ENCODE data around the gene ZKSCAN3. TPM values are rescaled to one million over a fixed set of nuclear protein-coding genes. Genes with fewer than 3 reads are reported as not detected.
"Not testable (repeated sequence)": the region's sequence is repeated elsewhere in the genome, so short reads cannot be mapped to it uniquely, and the experiment has no call there.

The ZKSCAN3 gene
- total RNA-seq, 2 experiments from 2014 or later: 3.2 to 6.7 TPM

DNA sequence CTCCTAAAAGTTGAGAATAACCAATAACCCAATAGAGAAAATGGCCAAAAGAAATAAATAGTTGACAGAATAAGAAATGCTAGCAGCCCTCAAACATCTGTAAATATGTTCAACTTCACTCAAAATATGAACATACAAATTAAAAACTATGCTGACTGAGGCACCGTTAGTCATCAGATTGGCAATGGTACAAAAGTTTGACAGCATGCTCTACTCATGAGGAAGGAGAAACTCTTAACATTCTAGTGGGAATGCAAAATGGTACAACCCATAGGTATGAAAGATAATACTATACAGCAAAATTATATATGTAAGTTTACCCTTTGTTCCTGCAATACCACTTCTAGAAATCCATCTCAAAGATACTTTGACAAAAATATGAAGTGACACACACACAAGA is 51.4 kb downstream of the ZKSCAN3 start:
- Histone ChIP-seq H3K27ac (ENCODE audit: low read depth, low read length, poor library complexity, severe bottlenecking) (no peak overlapping the region), H3K4me2 (ENCODE audit: low read length) (no peak overlapping the region), H2AFZ (ENCODE audit: low read length) (no peak overlapping the region), H3K9me3 (ENCODE audit: low read length) (peaks cover 7% of the 10 kb centered on the region; the same call in 1 of the 2 replicates), H3K4me1 (ENCODE audit: insufficient read depth, low read length, poor library complexity, severe bottlenecking) (peaks cover 25% of the 10 kb centered on the region), H3K36me3 (ENCODE audit: insufficient read depth, low read length) (peaks cover 20% of the 10 kb centered on the region), H3K79me2 (ENCODE audit: insufficient read depth, low read depth, low read length) (peaks cover 30% of the 10 kb centered on the region), H3K4me3 (ENCODE audit: low read depth, low read length, poor library complexity, severe bottlenecking) (no peak overlapping the region), H3K9me2 (ENCODE audit: insufficient read depth, low read length) (no peaks in the 10 kb centered on the region), H4K20me1 (ENCODE audit: insufficient read depth, low read length) (no peaks in the 10 kb centered on the region)
- intact Hi-C loops (cut with micrococcal nuclease; ENCODE audit: unreplicated experiment): no loop called here
- no peak for DNase-seq (ENCODE audit: low spot score)
- TF ChIP-seq EZH2phosphoT487 (IDR thresholded peaks at IDR 0.05; ENCODE audit: borderline replicate concordance, low read depth, low read length): no peak
- no peak for TF ChIP-seq CTCF (conservative IDR thresholded peaks at IDR 0.05; ENCODE audit: low read length)
- CTCF ChIA-PET (ENCODE audit: unreplicated experiment): no interaction called here
- POLR2A ChIA-PET: no interaction called here
- BruUV-seq (replicated peaks): no TSS peak

DNA sequence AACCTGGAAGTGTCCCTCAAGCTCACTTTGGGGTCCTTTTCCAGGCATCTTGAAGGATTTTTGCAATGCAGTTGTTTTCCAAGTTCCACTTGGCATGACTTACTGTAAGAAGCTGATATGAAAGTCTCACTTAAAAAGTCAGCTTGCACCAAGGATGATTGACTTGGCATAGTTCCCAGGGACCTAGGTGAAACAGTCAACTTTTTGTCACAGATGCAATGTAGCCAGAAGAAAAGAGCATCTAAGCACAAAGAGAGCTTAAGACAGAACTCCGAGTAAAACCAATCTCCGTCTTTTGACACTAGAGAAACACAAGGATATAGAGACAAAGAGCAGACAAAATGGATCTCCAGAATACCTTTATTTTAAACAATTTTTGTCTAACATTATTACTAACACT is 52.5 kb downstream of the ZKSCAN3 start:
- Histone ChIP-seq H3K9me3 (ENCODE audit: low read length) (peaks cover 7% of the 10 kb centered on the region; the same call in 1 of the 2 replicates), H3K79me2 (ENCODE audit: insufficient read depth, low read depth, low read length) (peaks cover 20% of the 10 kb centered on the region), H3K9me2 (ENCODE audit: insufficient read depth, low read length) (no peaks in the 10 kb centered on the region), H3K4me1 (ENCODE audit: insufficient read depth, low read length, poor library complexity, severe bottlenecking) (peaks cover 15% of the 10 kb centered on the region), H2AFZ (ENCODE audit: low read length) (no peak overlapping the region), H3K4me2 (ENCODE audit: low read length) (no peak overlapping the region), H3K27ac (ENCODE audit: low read depth, low read length, poor library complexity, severe bottlenecking) (no peak overlapping the region), H3K4me3 (ENCODE audit: low read depth, low read length, poor library complexity, severe bottlenecking) (no peak overlapping the region), H3K36me3 (ENCODE audit: insufficient read depth, low read length) (peaks cover 10% of the 10 kb centered on the region; the same call in 1 of the 2 replicates), H4K20me1 (ENCODE audit: insufficient read depth, low read length) (no peaks in the 10 kb centered on the region)
- intact Hi-C loops (cut with micrococcal nuclease; ENCODE audit: unreplicated experiment): no loop called here
- DNase-seq (ENCODE audit: low spot score): no peak
- POLR2A ChIA-PET: interaction anchor here (0.7 kb wide), 1 partner anchor 393 kb away, joined by 3 read pairs; no protein-coding TSS in a partner anchor
- CTCF ChIA-PET (ENCODE audit: unreplicated experiment): no interaction called here
- TF ChIP-seq CTCF (conservative IDR thresholded peaks at IDR 0.05; ENCODE audit: low read length) (no peak), EZH2phosphoT487 (IDR thresholded peaks at IDR 0.05; ENCODE audit: borderline replicate concordance, low read depth, low read length) (no peak)
- no TSS peak for BruUV-seq (replicated peaks)

GRCh38 chr6:28403923-28404322 is 54.2 kb downstream of the ZKSCAN3 start:
- H2AFZ ChIP-seq (ENCODE audit: low read length); H3K9me2 ChIP-seq (ENCODE audit: insufficient read depth, low read length); H3K9me3 ChIP-seq (ENCODE audit: low read length); BruUV-seq (replicated peaks); H3K36me3 ChIP-seq (ENCODE audit: insufficient read depth, low read length); CTCF ChIA-PET (ENCODE audit: unreplicated experiment); H3K4me3 ChIP-seq (ENCODE audit: low read depth, low read length, poor library complexity, severe bottlenecking); H3K79me2 ChIP-seq (ENCODE audit: insufficient read depth, low read depth, low read length); H3K27ac ChIP-seq (ENCODE audit: low read depth, low read length, poor library complexity, severe bottlenecking); H4K20me1 ChIP-seq (ENCODE audit: insufficient read depth, low read length); H3K4me2 ChIP-seq (ENCODE audit: low read length); POLR2A ChIA-PET; H3K4me1 ChIP-seq (ENCODE audit: insufficient read depth, low read length, poor library complexity, severe bottlenecking); DNase-seq (ENCODE audit: low spot score); intact Hi-C loops (cut with micrococcal nuclease; ENCODE audit: unreplicated experiment): not testable (repeated sequence)
